ENCODE measurements around the gene POLG. TPM values are rescaled to one million over a fixed set of nuclear protein-coding genes. Genes with fewer than 3 reads are reported as not detected.

Gene POLG
- total and polyA plus RNA-seq, 4 donors, result 36.7 to 84.9 (median 45.3) TPM

- DNase-seq (no peak), ATAC-seq (ENCODE audit: insufficient read depth, low FRiP score) (no peak)
- Histone ChIP-seq H3K9me3 (ENCODE audit: control insufficient read depth in 4 of 4, insufficient read depth in 3 of 4, low read length in 3 of 4) (no peaks in the 10 kb centered on the region), H3K27me3 (ENCODE audit: control insufficient read depth in 3 of 3, insufficient read depth in 3 of 3, low read length in 2 of 3) (no peaks in the 10 kb centered on the region), H3K36me3 (ENCODE audit: control insufficient read depth in 4 of 4, insufficient read depth in 4 of 4, low read length in 4 of 4) (peaks cover 44 to 83% (median 67%) of the 10 kb centered on the region in 4 donors), H3K4me3 (no peak overlapping the region), H3K4me1 (ENCODE audit: control insufficient read depth in 5 of 5, insufficient read depth in 5 of 5, low read length in 5 of 5) (peaks cover 0 to 4% (median 0%) of the 10 kb centered on the region in 5 donors), H3K9ac (ENCODE audit: insufficient read depth in 1 of 2, low read length in 2 of 2) (no peak overlapping the region), H3K27ac (ENCODE audit: low read depth in 1 of 2, low read length in 1 of 2) (no peak overlapping the region)
- no peak for TF ChIP-seq CTCF (IDR thresholded peaks at IDR 0.05; ENCODE audit: control extremely low read depth, extremely low read depth)
- WGBS, 2 donors, result 90 to 94% methylated on average over 9 of the region's 9 CpGs
These were observed 14.9 kb downstream of the POLG start for GRCh38 chr15:89319678-89320077.

GRCh38 chr15:89317186-89317720 lies 17.4 kb downstream of the POLG start:
- Histone ChIP-seq H3K9ac (ENCODE audit: insufficient read depth in 1 of 2, low read length in 2 of 2) (no peak overlapping the region), H3K9me3 (ENCODE audit: control insufficient read depth in 4 of 4, insufficient read depth in 3 of 4, low read length in 3 of 4) (no peaks in the 10 kb centered on the region), H3K4me1 (ENCODE audit: control insufficient read depth in 5 of 5, insufficient read depth in 5 of 5, low read length in 5 of 5) (peaks cover 0 to 4% (median 0%) of the 10 kb centered on the region in 5 donors), H3K27me3 (ENCODE audit: control insufficient read depth in 3 of 3, insufficient read depth in 3 of 3, low read length in 2 of 3) (no peaks in the 10 kb centered on the region), H3K4me3 (no peak overlapping the region), H3K27ac (ENCODE audit: low read depth in 1 of 2, low read length in 1 of 2) (no peak overlapping the region), H3K36me3 (ENCODE audit: control insufficient read depth in 4 of 4, insufficient read depth in 4 of 4, low read length in 4 of 4) (peaks cover 43 to 59% (median 51%) of the 10 kb centered on the region in 4 donors)
- no peak for TF ChIP-seq CTCF (IDR thresholded peaks at IDR 0.05; ENCODE audit: control extremely low read depth, extremely low read depth)
- WGBS, 2 donors, result 27 to 59% methylated on average over 4 of the region's 4 CpGs
- DNase-seq, result no peak
- no peak for ATAC-seq (ENCODE audit: insufficient read depth, low FRiP score)

- H3K27ac ChIP-seq (ENCODE audit: low read depth in 1 of 2, low read length in 1 of 2), result no peak overlapping the region
- no peak overlapping the region for H3K9ac ChIP-seq (ENCODE audit: insufficient read depth in 1 of 2, low read length in 2 of 2)
- no peak overlapping the region for H3K4me3 ChIP-seq
- H3K27me3 ChIP-seq (ENCODE audit: control insufficient read depth in 3 of 3, insufficient read depth in 3 of 3, low read length in 2 of 3), result no peaks in the 10 kb centered on the region
- DNase-seq (no peak), ATAC-seq (ENCODE audit: insufficient read depth, low FRiP score) (no peak)
- no peaks in the 10 kb centered on the region for H3K9me3 ChIP-seq (ENCODE audit: control insufficient read depth in 4 of 4, insufficient read depth in 3 of 4, low read length in 3 of 4)
- no peak for TF ChIP-seq CTCF (IDR thresholded peaks at IDR 0.05; ENCODE audit: control extremely low read depth, extremely low read depth)
- peaks cover 43 to 51% (median 47%) of the 10 kb centered on the region in 4 donors for H3K36me3 ChIP-seq (ENCODE audit: control insufficient read depth in 4 of 4, insufficient read depth in 4 of 4, low read length in 4 of 4)
- 95 to 96% methylated on average over 5 of the region's 5 CpGs for WGBS, 2 donors
- peaks cover 0 to 4% (median 0%) of the 10 kb centered on the region in 5 donors for H3K4me1 ChIP-seq (ENCODE audit: control insufficient read depth in 5 of 5, insufficient read depth in 5 of 5, low read length in 5 of 5)
These were observed 18.1 kb downstream of the POLG start for GRCh38 chr15:89316504-89316903.
